Mononuclear cell (primary cell): ENCODE measurements around the gene RANBP3. TPM values are rescaled to one million over a fixed set of nuclear protein-coding genes. Genes with fewer than 3 reads are reported as not detected.

Experiments used
- H3K27me3 ChIP-seq: 2 replicates; pipeline ENCODE4 v1.6.0; 2011; ENCODE audit warnings: low read length, control low read depth; ENCODE audit not compliant: insufficient read depth
- H3K4me1 ChIP-seq: 2 replicates; pipeline ENCODE4 v1.5.1; 2011; ENCODE audit warnings: mild to moderate bottlenecking, low read length, control low read depth; ENCODE audit not compliant: insufficient read depth
- H3K4me3 ChIP-seq: 2 replicates; pipeline ENCODE4 v1.5.1; 2011; ENCODE audit warnings: mild to moderate bottlenecking, low read length, moderate library complexity
- H3K9me3 ChIP-seq: 2 replicates; pipeline ENCODE4 v1.5.1; 2011; ENCODE audit warnings: low read depth, mild to moderate bottlenecking, control low read depth, low read length
- total RNA-seq: library from RNA; depleted of rRNA; stranded (reverse); fragments of >200 nt; gene quantifications from one replicate; pipeline ENCODE4 v1.2.3, GENCODE V29; 2012

RANBP3 gene
- total RNA-seq, 1 donor: 62.9 TPM

DNA sequence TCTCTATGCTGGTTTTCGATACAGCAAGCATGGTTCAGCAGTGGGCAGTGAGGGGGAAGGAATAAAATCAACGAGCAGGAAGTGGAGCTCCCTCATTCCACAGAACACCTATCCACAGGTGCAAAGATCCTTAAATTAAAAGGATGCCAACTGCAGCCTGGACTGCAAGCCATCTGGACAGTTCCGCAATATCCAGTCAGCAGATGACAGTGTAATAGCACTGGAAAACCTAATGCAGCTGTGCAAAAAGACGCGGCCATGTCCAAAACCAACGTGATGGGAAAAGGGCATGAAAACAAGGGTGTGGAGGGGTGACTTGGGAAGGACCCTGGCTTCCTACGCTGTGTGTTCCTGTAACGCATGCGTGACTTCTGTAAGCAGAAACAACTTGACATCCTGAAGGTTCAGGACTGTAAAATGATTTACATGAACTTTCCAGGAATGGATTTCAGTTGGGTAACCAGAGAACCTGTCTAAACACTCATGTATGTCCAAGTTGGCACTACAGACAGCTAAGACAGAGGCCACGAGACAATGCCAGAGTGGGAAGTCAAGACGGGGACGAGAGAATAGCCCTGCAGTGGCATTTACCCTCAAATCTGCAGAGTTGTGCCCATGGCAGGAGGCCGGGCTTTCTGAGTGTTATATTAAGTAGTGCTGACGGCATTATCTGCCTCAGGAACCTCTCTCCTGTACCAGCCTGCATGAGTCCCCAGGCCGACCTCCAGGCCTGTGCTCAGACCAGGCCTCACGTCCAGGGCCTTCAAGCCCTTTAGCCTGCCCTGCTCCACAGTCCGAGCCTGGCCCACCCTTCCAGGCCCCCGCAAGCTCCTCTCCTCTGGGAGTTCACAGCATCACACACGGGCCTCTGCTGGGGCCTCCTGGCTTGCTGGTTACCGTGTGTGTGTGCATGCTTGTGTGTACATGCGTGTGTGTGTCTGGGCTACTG, 37.4 kb downstream of the RANBP3 start:
- Histone ChIP-seq H3K9me3 (no peaks in the 10 kb centered on the region), H3K4me1 (no peaks in the 10 kb centered on the region), H3K4me3 (no peak overlapping the region), H3K27me3 (no peaks in the 10 kb centered on the region)

DNA sequence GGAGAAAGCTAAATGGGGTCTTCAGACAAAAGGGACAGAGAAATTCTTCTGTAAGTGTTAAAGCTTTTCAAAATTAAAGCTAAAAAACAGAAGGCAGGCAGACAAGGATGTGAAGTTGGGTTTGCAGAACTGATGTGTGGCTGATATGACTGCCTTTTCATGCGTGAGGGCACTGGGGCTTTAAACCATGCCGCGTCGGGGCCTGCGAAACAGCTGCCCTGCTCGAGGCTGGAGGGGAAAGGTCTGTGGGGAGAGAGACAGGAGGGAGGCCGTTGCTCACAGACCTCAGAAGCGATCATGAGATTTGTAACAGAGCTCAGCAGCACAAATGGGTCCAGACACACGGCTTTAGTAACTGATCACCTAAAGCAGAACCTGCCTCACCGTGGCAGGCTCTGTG, 40.4 kb downstream of the RANBP3 start:
- no peaks in the 10 kb centered on the region for H3K4me1 ChIP-seq
- no peak overlapping the region for H3K4me3 ChIP-seq
- H3K9me3 ChIP-seq: no peaks in the 10 kb centered on the region
- H3K27me3 ChIP-seq: no peaks in the 10 kb centered on the region

DNA sequence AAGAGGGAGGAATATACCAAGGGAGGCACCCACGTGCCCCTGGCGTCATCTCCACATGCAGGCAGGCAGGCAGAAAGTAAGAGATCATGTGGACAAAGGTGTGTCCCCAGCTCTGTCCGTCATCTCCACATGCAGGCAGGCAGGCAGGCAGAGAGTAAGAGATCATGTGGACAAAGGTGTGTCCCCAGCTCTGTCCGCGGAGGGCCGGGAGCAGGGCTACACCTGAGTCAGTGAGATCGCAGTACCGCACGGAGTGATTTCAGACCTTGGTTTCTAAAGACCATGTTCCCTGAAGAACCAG, 41.7 kb downstream of the RANBP3 start:
- no peak overlapping the region for H3K4me3 ChIP-seq
- no peaks in the 10 kb centered on the region for H3K27me3 ChIP-seq
- no peaks in the 10 kb centered on the region for H3K9me3 ChIP-seq
- no peaks in the 10 kb centered on the region for H3K4me1 ChIP-seq

DNA sequence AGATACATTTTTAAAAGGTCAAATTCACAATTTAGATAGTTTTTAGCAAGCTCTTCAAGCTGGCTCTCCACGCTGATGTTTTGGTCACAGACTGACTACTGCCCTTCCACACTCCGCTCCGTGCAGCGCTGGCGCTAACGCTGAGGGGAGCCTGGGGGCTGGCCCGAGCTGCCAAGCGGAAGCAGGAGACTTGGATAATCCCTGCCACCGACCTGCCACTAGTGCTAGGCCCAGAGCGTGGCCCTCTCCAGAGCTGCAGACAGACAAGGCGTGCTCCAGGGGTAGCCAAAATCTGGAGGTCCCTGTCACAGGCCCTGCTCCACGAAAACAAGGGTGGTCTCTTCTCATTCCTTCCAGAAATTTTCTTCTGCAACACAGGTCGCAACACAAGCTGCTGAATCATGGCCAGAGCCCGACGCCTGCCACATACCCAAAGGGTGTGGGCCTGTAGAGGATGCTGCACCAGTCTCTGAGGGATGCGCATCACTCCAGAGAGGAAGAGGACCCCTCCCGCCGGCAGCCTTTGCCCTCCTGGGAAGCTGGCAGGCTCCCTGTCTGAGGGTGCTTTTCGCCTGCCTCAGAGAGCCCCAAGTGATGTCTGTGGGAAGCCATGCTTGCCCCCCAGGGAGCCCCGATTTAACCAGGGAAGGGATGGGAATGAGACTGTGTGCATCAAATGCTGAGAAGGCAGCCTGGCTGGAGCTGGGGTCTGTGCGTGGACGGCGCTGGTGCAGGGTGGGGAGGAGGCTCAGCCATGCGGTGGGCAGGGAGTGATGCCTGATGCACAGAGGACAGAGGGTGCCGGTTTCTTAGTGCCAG, 42.3 kb downstream of the RANBP3 start:
- H3K4me3 ChIP-seq: no peak overlapping the region
- no peaks in the 10 kb centered on the region for H3K9me3 ChIP-seq
- no peaks in the 10 kb centered on the region for H3K27me3 ChIP-seq
- H3K4me1 ChIP-seq: no peaks in the 10 kb centered on the region

DNA sequence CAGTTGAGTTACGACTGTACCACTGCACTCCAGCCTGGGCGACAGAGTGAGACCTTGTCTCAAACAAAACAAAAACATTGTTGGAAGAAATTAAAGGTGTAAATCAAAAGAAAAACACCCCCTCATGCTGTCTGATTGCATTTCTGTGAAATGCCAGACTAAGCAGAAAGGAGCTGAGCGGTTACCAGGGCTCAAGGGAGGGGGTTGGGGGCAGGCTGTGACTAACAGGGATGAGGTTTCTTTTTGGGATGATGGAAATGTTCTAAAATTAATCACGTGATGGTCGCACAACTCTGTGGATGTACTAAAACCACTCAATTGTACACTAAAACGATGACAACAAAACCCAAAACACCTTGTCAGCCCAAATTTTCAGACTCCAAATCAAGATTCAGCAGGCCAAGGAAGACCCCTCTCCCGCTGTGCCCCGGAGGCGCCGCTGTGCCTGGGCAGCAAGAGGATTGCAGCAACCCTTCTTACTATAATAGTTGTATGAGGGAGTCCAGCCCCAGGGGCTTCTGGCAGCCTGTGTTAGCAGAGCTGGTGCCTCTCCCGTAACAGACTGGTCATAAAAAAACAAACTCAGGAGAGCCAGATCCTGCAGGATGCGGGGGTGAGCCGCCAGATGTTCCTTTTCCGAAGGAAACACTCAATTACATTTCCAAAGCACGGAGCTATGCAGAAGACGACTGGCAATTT, 43.0 kb downstream of the RANBP3 start:
- Histone ChIP-seq H3K9me3 (no peaks in the 10 kb centered on the region), H3K4me3 (no peak overlapping the region), H3K4me1 (no peaks in the 10 kb centered on the region), H3K27me3 (no peaks in the 10 kb centered on the region)

DNA sequence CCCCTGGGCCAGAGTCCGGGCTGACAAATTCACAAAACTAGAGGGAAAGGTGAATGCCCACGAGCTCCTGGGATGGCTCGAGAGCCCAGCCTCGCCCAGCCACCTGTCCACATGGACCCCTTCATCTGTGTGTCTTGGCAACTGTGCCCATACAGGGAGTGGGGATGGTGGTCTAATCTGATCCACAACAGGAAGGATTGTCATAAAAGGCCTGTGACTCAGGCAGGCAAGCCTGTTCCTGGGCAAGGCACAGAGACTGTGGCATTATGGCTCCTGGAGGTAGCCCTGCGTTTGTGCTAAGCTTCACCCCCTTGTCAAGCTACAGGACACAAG, 43.9 kb downstream of the RANBP3 start:
- no peaks in the 10 kb centered on the region for H3K9me3 ChIP-seq
- H3K4me3 ChIP-seq: no peak overlapping the region
- no peaks in the 10 kb centered on the region for H3K27me3 ChIP-seq
- no peaks in the 10 kb centered on the region for H3K4me1 ChIP-seq

DNA sequence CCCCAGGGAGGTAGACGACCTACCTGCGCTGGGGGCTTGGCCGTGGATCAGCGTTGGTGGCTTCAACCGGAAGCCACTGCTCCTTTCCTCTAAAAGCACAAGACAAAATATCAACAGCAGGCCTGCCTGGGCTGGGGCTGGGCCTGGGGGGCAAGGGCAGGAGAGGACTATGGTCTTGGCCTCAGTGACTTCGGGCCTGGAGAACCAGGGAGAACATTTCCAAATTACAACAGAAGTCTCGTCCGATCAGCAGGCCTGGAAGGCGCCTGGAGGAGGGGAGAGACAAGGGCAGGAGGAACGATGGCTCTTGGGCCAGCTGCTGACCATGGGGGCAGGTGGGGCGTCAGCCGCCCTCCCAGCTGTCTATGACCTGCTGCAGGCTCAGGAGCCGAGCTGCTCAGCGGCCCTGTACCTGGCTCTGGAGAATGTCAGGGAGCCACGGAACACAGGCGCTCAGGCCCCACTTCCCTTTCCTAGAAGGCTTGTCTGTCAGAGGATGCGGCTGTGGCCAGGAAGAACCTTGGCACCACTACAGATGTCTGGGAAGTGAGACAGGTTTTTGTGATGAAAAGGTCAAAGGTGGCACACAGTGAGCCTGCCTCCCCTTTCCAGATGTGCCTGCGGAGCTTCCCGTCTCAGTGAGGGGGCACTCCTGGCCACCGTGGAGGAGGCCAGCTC, 44.4 kb downstream of the RANBP3 start:
- Histone ChIP-seq H3K9me3 (no peaks in the 10 kb centered on the region), H3K4me1 (no peaks in the 10 kb centered on the region), H3K4me3 (no peak overlapping the region), H3K27me3 (no peaks in the 10 kb centered on the region)

DNA sequence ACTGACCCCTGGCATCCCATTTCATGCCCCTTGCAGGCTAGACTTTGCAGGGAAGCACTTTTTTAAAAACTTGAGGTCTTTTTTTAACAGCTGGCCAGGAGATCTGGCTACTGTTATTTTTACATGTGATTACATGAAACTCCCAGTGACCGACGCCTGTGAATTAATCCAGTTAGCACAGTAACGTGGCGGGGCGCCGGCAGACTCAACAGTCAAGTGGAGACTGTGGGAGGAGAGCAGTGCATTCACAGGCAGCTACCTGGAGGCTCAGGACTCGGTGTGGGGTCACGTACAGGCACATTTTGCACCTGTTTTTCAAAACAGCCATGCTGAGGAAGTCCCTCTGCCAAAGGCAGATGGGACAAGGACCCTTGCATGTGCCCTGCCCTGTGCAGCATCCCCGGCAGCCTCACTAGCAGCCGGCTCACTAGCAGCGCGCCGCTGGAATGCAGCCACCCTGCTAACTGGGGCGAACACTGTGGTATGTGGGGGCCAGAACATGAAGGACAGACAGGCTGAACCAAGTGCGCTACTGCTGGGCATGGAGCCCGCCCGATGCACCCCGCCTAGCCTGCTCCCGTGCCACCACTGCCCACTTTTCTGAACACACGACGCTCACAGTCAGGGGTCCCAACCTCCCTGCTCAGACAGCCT, 45.2 kb downstream of the RANBP3 start:
- no peak overlapping the region for H3K4me3 ChIP-seq
- no peaks in the 10 kb centered on the region for H3K9me3 ChIP-seq
- no peaks in the 10 kb centered on the region for H3K27me3 ChIP-seq
- no peaks in the 10 kb centered on the region for H3K4me1 ChIP-seq

DNA sequence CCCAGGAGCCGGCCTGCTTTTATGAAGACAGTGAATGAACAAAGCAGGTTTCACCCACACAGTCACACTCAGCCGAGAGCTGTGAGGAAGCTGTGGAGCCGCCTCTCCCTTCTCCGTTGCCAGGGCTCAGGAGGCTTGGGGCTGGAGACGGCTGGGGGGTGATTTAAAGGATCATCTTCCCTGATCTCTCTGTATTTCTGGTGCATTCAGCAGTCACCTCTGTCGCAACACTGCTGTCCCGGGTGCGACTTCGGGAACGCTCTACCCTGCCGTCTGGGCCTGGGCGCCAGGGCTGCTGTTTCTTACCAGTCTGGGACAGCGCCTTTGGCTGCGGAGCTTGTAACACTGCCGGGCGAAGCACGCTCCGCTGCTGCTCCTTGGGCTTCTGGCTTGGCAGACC, 45.8 kb downstream of the RANBP3 start:
- no peaks in the 10 kb centered on the region for H3K27me3 ChIP-seq

DNA sequence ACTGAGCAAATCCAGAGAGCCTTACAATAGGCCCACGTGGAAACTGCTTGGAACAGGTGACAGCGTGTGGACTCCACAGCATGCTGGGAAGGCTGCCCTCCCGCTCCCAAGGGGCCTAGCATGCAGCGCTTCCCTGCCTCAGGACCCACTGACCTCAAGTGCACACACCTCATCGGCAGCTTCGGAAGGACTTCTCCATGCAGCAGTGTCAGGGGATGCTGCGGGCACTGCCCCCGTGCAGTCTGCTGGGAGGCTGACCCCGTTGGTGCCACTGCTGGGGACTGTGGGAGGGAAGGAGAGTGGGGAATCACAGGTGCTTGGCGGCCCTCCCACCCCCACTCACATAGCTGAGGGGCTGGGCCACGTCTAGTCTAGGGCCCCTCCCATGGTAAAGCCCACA, 46.7 kb downstream of the RANBP3 start:
- Histone ChIP-seq H3K4me1 (no peaks in the 10 kb centered on the region), H3K9me3 (no peaks in the 10 kb centered on the region), H3K27me3 (no peaks in the 10 kb centered on the region), H3K4me3 (no peak overlapping the region)

More for the DNA sequence above, 45.8 kb downstream of the RANBP3 start:
- Histone ChIP-seq H3K9me3 (no peaks in the 10 kb centered on the region), H3K4me1 (no peaks in the 10 kb centered on the region), H3K4me3 (no peak overlapping the region)

DNA sequence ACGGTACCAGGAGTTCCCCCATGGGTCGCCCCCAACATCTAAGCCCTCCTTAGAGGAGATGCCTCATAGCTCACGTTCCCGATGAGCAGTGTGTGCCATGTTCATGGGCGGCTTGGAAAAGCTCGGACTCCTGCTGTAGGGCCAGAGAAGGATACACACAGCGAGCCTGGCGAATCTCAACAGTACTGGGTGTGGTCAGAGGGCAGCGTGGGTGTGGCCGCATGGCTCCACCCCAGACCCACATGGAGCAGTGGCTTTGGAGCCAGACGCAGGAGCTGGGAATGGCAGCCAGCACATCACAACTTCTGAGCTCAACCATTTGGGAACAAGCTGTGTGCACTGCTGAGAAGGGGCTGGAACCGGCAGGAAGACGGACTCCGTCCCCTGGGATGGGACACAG, 48.3 kb downstream of the RANBP3 start:
- Histone ChIP-seq H3K4me3 (no peak overlapping the region), H3K4me1 (no peaks in the 10 kb centered on the region), H3K9me3 (no peaks in the 10 kb centered on the region), H3K27me3 (no peaks in the 10 kb centered on the region)

DNA sequence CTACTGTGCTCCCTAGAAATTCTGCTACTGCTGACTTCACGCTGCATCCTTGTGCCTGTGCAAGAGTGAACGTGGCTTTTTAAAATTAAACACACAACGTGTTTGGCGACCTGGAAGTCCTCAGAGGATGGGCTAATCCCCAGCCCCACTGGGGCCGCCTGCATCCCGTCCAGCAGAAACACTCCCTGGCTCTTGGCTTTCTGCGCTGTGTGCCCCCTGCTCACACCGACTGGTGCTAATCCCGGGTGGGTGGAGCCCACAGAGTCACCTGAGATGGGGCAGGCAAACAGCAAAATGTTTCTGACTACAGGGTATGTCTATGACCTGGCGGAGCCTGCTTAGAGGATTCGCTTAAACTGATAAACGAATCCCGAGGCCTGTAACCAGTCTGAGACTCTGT, 48.8 kb downstream of the RANBP3 start:
- Histone ChIP-seq H3K27me3 (no peaks in the 10 kb centered on the region), H3K4me3 (no peak overlapping the region), H3K9me3 (no peaks in the 10 kb centered on the region), H3K4me1 (no peaks in the 10 kb centered on the region)

DNA sequence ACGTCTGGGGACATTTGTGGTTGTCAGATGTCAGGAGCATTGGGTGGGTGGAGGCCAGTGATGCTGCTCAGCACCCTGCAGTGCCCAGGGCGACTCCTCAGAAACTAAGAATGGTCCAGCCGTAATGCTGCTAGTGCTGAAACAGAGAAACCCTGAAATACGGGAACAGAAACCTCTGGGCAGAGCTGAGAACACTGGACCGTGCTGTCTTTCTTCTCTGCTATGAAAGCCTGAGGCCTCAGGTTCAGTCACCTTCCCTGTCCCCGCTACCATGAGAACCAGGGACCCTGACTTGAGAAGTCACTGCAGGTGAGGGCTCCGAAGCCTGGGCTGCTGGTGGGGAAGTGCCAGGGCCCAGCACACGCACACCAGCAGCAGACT, 50.5 kb downstream of the RANBP3 start:
- Histone ChIP-seq H3K27me3 (no peaks in the 10 kb centered on the region), H3K9me3 (no peaks in the 10 kb centered on the region), H3K4me3 (no peak overlapping the region), H3K4me1 (no peaks in the 10 kb centered on the region)

DNA sequence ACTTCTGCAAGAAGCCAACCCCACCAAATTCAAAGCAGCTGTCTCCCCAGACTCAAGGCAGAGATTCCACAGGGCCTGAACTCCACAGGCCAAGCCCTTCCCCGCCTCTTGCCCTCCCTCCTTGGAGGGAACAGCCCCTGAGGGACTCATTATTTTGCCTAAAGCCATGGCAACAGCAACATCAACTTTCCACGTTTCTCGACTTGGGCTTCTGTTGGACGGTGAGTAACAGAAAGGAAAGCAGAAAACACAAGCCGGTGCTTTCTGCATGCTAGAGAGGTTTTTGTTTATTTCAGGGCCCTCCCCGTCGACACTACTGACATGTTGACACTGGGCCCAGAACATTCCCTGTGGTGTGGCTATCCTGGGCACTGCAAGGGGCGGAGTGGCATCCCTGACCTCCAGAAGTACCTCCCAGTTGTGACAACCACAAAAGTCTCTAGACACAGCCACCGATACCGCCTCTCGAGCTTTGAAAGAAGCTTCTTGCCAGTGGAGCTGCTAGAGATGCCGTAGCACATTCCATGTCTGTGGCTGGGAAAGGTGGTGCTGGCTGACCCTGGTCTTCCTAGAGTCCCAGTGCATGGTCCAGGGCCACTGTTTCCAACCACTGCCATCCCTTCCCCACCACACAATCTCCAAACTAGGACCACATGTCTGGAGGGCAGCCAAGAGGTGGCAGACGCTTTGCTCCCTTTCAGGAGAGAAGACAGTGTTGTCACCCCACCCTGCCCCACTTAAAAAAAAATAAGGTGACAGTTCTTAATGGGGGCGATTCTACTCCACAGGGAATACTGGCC, 51.1 kb downstream of the RANBP3 start:
- Histone ChIP-seq H3K27me3 (no peaks in the 10 kb centered on the region), H3K4me3 (no peak overlapping the region), H3K9me3 (no peaks in the 10 kb centered on the region), H3K4me1 (no peaks in the 10 kb centered on the region)
